Skeletal muscle satellite cell (primary cell): ENCODE results near the gene EFCAB8. TPM values are rescaled to one million over a fixed set of nuclear protein-coding genes. Genes with fewer than 3 reads are reported as not detected.

Source experiments
- H3K27me3 ChIP-seq: 2 replicates; pipeline ENCODE4 v1.7.0; 2013; ENCODE audit warnings: low read length; ENCODE audit not compliant: control insufficient read depth, insufficient read depth
- H3K36me3 ChIP-seq: 2 replicates; pipeline ENCODE4 v1.7.0; 2013; ENCODE audit warnings: mild to moderate bottlenecking, control low read depth, low read length; ENCODE audit not compliant: insufficient read depth
- H3K4me1 ChIP-seq: 2 replicates; pipeline ENCODE4 v1.7.0; 2013; ENCODE audit warnings: low read length; ENCODE audit not compliant: control insufficient read depth, insufficient read depth
- H3K4me2 ChIP-seq: 2 replicates; pipeline ENCODE4 v1.7.0; 2013; ENCODE audit warnings: mild to moderate bottlenecking, low read length
- H3K4me3 ChIP-seq: 2 replicates; pipeline ENCODE4 v1.7.0; 2013; ENCODE audit warnings: low read length
- H3K9ac ChIP-seq: 2 replicates; pipeline ENCODE4 v1.7.0; 2013; ENCODE audit warnings: mild to moderate bottlenecking, low read depth, low read length, moderate library complexity
- H3K9me3 ChIP-seq: replicated peaks from 2 replicates; pipeline ENCODE4 v1.7.0; 2013; ENCODE audit warnings: mild to moderate bottlenecking, control low read depth, low read length
- total RNA-seq: library from RNA; depleted of rRNA; stranded (reverse); fragments of >200 nt; gene quantifications from 2 replicates; pipeline ENCODE4 v1.2.3, GENCODE V29; 2012; rRNA removed

Gene EFCAB8, protein sequence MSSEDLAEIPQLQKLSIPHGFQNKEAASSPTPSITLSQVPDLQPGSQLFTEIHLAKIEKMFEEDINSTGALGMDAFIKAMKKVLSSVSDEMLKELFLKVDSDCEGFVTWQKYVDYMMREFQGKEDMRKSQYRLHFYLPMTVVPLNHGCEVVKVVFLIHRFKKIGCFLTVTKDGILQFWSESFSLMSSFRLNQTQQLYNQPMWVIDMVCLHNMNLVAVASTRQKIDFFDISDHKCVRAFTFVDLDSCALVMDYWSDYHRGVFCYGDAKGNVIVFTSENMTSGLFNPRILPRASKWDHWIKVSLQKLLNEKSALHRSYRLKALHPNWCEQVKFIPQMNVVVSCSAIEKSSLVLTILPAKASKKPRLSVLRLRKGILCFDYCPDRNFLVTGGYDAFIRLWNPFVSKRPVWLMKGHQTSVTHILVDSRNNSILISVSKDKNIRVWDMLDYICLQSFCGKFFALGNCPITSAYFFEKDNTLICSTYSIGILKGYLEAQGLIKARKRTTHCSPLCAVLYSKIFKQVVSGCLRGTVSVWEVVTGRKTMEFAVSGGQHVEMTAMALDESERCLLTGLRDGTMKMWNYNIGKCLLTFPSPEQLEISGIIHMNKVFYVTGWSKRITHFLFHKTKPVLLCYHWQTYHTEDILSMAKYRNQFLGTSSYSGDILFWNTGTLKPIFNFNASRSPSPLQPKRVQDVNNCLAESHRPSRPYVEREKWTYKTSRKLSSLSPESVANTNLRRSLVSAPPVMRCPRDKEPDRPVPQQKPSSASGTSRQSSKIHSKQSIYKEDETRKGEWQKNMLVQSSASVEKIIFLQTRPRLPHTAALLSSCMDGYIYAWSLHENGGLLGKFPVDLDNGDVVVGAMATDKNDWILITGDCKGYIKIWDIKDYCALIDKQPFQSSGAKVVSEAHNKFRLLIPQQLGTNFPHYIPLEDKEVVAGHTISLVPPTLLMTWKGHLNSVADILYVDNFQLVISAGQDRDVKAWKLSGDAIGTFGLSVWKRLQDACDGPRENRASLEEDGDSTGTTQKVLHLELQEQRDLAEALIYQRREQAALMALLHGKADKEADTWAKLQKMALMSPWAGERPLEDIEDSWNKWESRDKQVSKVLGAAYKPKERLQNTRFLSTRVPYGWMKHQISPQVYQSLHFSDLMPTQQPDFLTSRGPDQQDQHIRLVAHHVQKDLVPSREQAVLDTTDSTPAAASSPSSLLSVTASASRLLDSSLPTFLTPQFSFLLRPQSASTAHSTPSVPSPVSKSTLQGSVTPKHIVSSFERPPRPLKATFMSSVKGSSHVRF
- total RNA-seq: under 0.01 TPM in 2 replicates

DNA sequence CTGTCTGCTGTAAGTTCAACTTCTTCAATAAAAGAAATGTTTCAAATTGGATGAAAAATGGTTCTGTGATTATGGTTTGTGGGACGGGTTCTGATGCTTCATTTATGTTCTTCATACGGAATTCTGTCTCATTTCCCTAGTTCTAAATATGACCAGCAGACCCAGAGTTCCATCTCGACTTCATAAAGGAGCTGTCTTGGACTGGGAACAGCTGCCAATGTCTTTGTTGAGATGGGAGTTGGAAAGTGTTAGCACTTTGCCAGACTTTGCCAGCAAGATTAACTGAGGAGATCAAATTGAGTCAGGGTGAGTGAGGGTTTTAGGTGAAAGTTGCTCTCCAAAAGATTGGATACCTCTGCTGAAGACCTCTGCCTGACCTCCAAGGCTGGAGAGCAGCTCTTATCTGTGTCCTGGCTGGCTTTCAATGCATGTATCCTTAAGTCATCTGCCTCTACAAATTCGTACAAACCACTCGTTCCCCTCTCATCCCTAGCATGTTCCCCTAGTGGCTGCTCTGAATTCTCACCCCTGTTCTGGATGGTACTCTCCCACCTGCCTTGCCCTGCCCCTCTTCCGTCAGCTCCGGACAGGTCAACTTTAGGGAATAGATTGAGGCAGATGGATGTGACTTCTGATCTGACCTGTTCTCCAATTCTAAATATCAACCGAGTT, at the start of gene EFCAB8:
Gene EFCAB8, plus strand, starts transcription at position 223 of the 672 bp plus-strand sequence. CDS start 4,870 bp downstream, outside the sequence.
- Histone ChIP-seq H3K9me3 (no peaks in the 10 kb centered on the region), H3K4me1 (no peaks in the 10 kb centered on the region), H3K27me3 (no peaks in the 10 kb centered on the region), H3K36me3 (peaks cover 31% of the 10 kb centered on the region), H3K9ac (no peak within 1 kb of the TSS), H3K4me2 (no peak within 1 kb of the TSS), H3K4me3 (no peak within 1 kb of the TSS)

DNA sequence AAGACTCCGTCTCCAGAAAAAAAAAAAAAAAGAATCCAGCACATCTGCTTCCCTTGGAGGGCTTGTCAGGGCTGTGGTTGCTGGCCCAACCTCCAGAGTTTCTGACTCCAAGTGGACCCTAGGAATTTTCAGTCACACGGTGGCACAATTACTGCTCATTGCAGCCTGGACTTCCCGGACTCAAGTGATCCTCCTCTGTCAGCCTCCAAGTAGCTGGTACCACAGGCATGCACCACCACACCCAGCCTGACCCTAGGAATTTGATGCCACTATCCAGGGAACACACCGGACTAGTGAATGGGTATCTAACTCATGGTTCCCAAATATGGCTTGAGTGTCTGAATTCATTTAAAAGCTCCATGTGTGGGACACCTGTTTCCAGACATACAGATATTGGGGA, 48.8 kb upstream of the EFCAB8 start:
- no peak overlapping the region for H3K4me3 ChIP-seq
- H3K9ac ChIP-seq: no peak overlapping the region
- H3K4me2 ChIP-seq: no peak overlapping the region
- no peaks in the 10 kb centered on the region for H3K9me3 ChIP-seq
- H3K27me3 ChIP-seq: no peaks in the 10 kb centered on the region
- no peaks in the 10 kb centered on the region for H3K4me1 ChIP-seq
- no peaks in the 10 kb centered on the region for H3K36me3 ChIP-seq

DNA sequence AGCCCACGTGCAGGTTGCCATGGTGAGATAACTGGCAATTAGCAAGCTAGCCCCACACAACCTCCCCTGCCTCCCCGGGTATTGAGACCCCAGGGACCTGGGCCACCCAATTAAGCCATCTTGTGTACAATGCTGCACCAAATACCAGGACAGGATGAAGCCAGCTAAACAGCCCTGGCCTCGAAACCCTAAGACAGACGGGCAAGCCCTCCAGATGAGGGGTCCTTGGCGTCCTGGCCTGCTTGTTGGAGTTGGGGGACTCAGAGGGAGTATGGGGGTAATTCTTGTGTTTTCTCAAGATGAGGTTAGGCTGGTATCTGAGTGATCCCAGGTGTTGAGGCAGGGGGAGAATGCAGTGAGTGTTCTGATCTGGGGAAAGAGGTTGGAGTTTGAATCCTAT, 47.8 kb upstream of the EFCAB8 start:
- Histone ChIP-seq H3K36me3 (no peaks in the 10 kb centered on the region), H3K9me3 (no peaks in the 10 kb centered on the region), H3K4me1 (no peaks in the 10 kb centered on the region), H3K9ac (no peak overlapping the region), H3K4me3 (no peak overlapping the region), H3K27me3 (no peaks in the 10 kb centered on the region), H3K4me2 (no peak overlapping the region)

DNA sequence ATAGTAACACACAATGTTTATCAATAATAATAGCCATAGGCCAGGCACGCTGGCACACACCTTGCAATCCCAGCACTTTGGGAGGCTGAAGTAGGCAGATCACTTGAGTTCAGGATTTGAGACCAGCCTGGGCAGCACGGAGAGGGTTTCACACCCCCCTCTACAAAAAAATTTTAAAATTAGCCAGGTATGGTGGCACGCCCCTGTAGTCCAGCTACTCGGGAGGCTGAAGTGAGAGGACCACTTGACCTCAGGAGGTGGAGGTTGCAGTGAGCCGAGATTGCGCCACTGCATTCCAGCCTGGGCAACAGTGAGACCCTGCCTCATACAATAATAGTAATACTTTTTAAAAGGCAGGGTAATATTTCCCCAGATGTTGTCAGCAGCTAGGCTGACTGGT, 46.8 kb upstream of the EFCAB8 start:
- Histone ChIP-seq H3K4me1 (no peaks in the 10 kb centered on the region), H3K4me2 (no peak overlapping the region), H3K36me3 (no peaks in the 10 kb centered on the region), H3K9ac (no peak overlapping the region), H3K9me3 (no peaks in the 10 kb centered on the region), H3K27me3 (no peaks in the 10 kb centered on the region), H3K4me3 (no peak overlapping the region)

DNA sequence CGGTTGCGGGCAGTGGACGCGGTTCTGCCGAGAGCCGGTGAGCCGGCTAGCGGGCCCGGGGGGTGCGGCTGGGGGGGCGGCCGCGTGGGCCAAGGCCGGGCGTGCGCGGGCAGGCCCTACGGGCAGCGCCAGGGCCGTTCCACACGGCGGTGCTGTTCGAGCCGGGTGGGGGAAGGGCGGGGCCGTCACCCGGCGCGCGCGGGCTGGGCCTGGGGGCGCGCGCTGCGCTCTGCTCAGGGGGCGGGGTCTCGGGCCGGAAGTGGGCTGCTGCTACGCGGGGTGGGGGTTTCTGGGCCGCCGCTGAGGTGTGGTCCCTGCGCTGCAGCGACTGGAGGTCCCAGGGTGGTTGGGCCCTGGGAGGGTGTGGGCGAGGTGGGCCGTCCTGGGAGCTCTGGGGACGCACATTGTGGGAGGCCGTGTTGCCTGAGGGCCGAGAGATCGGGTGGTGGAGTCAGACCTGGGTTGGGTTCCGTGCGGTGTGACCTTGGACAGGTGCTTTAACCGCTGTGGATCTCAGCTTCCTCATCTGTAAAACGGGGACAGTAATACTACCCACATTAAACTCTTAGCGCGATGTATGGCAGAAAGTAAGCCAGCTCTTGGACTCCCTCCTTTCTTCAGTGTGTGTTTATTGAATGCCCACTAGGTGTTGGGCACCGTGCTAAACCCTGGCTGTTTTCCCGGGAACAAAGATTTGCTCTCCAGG, 38.6 kb upstream of the EFCAB8 start:
- H3K27me3 ChIP-seq: no peaks in the 10 kb centered on the region
- H3K4me2 ChIP-seq: peak overlapping the region; percentile 94
- H3K4me1 ChIP-seq: peaks cover 38% of the 10 kb centered on the region
- H3K9me3 ChIP-seq: no peaks in the 10 kb centered on the region
- peak overlapping the region; percentile 88 for H3K9ac ChIP-seq
- no peaks in the 10 kb centered on the region for H3K36me3 ChIP-seq
- peak overlapping the region; percentile 87 for H3K4me3 ChIP-seq

DNA sequence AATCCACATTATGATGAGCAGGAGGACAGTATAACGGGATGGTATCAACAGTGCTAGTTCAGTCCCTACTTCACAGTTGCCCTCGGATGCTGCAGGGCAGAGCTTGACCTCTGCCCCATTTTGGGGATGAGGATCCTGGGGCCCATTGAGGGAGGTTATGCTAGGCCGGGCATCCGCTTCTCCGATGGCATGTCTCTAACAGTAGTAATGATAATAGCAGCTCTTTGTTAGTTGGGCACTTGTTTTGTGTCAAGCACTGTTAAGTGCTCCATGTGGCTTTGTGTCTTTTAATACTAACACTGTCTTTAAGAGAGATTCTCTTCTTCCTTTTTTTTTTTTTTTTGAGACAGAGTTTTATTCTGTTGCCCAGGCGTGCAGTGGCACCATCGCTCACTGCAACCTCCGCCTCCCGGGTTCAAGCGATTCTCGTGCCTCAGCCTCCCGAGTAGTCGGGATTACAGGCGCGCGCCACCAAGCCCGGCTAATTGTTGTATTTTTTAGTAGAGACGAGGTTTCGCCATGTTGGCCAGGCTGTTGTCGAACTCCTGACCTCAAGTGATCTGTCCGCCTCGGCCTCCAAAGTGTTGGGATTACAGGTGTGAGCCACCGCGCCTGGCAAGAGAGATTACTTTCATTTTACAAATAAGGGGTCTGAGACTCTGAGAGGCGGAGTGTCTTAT, 37.9 kb upstream of the EFCAB8 start:
- peaks cover 38% of the 10 kb centered on the region for H3K4me1 ChIP-seq
- no peaks in the 10 kb centered on the region for H3K9me3 ChIP-seq
- H3K27me3 ChIP-seq: no peaks in the 10 kb centered on the region
- peak overlapping the region; percentile 94 for H3K4me2 ChIP-seq
- no peaks in the 10 kb centered on the region for H3K36me3 ChIP-seq
- H3K4me3 ChIP-seq: peak overlapping the region; percentile 87
- H3K9ac ChIP-seq: peak overlapping the region; percentile 88

DNA sequence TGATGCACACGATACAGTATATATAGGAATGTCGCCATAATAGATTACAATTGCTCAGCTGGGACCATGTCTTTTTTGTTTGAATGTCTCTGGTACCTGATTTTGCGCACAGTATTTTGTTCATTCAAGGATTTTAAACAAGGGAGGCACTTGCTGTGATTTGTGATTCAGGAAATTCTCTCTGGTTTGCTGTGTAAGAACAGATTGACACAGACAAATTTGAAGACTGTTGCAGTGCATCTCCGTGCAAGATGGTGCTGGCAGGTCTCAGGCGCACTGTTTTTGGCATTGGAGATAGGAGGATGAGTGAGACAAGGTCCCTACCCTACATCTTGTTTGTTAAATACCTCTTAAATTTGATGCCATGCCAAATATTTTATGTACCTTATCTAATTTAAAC, 36.5 kb upstream of the EFCAB8 start:
- Histone ChIP-seq H3K4me1 (peaks cover 38% of the 10 kb centered on the region), H3K4me3 (no peak overlapping the region), H3K4me2 (peak overlapping the region; percentile 94), H3K27me3 (no peaks in the 10 kb centered on the region), H3K9me3 (no peaks in the 10 kb centered on the region), H3K36me3 (peaks cover 6% of the 10 kb centered on the region), H3K9ac (no peak overlapping the region)

DNA sequence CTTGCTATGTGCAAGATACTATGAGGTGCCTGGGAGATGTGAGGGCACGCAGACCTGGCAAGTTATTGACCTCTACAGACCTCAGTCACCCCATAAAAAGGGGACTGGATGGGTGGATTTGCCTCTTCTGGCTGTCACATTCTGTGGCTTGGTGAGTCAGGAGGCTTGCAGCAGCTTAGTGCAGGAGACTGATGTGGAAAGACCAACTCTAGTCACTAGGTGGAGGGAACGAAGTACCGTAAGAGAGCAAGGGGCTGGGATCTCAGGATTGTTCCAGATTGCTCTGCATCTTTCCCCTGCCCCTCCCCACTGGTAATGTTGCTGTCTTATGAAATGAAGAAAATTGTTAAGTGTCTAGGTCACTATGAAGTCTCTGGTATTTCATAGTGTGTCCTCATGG, 35.6 kb upstream of the EFCAB8 start:
- Histone ChIP-seq H3K4me2 (peak overlapping the region; percentile 94), H3K9ac (no peak overlapping the region), H3K4me1 (peaks cover 43% of the 10 kb centered on the region), H3K4me3 (peak overlapping the region; percentile 1), H3K9me3 (no peaks in the 10 kb centered on the region), H3K36me3 (peaks cover 12% of the 10 kb centered on the region), H3K27me3 (no peaks in the 10 kb centered on the region)

DNA sequence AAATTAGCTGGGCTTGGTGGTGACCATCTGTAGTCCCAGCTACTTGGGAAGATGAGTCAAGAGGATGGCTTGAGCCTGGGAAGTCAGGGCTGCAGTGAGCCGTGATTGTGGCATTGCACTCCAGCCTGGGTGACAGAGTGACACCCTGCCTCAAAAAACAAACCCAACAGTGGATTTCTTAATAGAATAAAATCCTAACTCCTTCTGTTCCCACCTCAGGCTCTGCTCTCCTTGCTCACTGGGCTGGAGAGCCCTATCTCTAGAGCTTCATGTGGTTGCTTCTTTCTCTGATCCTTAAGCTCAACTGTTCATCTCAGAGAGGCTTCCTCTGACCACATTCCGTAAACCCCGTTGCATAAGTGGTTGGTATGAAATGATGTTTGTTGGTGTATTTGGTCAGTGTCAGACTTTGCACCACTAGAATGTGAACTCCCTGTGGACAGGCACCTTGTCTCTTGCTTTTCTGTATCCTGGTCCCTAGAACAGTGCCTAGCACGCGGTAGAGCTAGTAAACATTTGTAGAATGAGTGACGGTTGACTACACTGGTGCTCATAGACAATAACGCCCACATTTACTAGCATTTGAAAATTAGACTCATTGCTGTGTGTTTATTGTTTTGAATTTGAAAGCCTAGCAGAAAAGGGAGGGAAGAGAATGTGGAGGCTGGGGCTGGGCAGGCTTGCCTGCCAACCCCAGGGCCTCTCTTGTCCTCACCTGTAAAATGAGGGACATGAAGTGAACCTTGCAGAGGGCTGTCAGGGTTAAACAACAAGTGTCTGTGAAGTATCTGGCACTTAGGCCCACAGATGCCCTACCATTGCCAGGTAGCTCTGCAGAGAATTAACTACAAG, 34.8 kb upstream of the EFCAB8 start:
- Histone ChIP-seq H3K9ac (no peak overlapping the region), H3K4me3 (peak overlapping the region; percentile 1), H3K27me3 (no peaks in the 10 kb centered on the region), H3K4me1 (peaks cover 47% of the 10 kb centered on the region), H3K9me3 (no peaks in the 10 kb centered on the region), H3K36me3 (peaks cover 18% of the 10 kb centered on the region), H3K4me2 (peak overlapping the region; percentile 94)
